Stimulated activated CD8-positive, alpha-beta memory T cell treated with anti-CD3 and anti-CD28 coated beads, Interleukin-7, amount 100 ng/mL, for 24 hours (primary cell): ENCODE results near the gene TENM4.
"Not testable (repeated sequence)": the region's sequence is repeated elsewhere in the genome, so short reads cannot be mapped to it uniquely, and the experiment has no call there.

Experiments
- DNase-seq: peaks from one replicate; pipeline ENCODE4 v3.0.0-alpha.2; 2020; ENCODE audit warnings: low read depth

The TENM4 gene

DNA sequence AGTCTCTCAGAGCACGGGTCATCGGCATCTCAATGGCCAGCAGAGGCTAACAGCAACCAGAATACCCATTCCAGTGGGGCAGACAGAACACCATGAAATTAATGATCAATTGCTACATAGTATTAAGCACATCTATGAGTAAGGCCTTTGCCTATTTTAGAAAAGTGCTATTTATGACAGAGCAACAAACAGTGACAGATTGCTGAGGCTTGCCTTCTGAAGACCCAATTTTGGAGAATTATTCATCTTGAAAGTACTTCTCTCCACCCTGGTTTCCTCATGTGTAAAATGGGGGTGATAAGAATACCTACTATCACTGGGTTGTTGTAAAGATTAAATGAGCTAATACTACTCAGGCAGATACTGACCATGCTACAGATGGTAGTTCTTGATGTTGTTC lies 232.7 kb downstream of the TENM4 start:
- no peak for DNase-seq

DNA sequence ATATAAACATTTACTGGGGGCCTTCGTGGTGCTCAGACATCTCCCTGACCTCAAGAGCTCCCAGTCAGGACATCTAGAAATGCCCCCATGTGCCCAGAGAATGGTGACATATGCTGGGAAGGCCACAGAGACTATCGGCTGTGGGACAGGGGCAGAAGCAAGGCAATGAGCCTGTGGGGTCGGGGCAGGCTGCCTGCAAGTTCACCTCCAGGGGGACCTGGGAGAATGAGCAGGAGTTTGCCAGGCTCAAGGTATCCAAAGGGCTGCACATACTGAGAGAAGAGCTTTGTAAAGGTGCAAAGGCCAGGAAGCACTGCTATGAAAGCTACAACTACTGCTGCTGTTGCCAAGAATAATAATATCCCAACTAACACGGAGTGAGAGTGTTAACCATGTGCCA lies 233.9 kb downstream of the TENM4 start:
- no peak for DNase-seq

DNA sequence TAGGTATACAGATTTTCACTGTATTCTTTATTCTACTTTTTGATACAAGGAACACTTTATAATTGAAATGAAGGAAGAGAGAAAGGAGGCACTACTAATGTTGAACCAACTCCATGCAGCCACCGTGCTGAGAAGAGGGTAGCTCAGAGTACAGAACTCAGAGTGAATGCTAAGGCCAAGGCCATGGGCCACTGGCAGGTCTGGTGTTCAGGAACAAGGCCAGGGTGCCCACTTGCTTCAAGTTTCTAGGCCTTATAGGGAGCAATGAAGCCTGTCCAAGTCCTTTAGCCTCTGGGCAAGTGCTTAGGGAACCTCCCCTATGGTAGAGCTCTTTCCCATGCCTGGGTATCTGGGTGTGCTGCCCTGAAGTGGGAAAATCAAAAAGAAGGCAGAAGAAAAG lies 235.0 kb downstream of the TENM4 start:
- DNase-seq = no peak

DNA sequence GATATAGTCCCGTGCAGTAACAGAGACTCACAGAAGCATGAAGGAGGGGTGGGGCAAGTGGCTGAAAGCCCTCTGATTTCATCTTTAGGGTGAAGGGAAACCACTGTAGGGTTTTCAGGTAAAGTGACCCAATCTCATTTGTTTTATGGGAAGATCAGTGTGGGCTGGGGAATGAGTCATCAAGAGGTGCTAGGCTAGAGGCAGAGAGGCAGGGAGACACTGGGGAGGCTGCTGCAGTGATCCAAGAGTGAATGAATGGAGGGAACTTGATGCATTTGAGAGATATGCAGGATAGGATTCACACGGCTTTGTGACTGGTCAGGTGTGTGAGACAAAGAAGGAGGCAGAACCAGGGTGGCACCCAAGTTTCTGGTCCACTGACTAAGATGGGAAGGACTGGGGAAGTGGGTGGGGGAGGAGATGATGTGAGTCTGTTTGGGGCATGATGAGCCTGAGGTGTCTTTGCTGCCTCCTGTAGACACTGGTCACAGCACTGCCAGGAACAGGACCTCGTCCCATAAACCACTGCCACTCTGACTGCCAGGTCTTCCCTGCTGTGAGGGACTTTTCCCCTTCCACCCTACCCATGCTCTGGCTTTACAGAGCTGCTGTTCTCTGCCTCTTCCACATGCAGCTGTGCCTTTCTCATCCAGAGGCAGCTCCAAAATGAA lies 239.0 kb downstream of the TENM4 start:
- DNase-seq = no peak

DNA sequence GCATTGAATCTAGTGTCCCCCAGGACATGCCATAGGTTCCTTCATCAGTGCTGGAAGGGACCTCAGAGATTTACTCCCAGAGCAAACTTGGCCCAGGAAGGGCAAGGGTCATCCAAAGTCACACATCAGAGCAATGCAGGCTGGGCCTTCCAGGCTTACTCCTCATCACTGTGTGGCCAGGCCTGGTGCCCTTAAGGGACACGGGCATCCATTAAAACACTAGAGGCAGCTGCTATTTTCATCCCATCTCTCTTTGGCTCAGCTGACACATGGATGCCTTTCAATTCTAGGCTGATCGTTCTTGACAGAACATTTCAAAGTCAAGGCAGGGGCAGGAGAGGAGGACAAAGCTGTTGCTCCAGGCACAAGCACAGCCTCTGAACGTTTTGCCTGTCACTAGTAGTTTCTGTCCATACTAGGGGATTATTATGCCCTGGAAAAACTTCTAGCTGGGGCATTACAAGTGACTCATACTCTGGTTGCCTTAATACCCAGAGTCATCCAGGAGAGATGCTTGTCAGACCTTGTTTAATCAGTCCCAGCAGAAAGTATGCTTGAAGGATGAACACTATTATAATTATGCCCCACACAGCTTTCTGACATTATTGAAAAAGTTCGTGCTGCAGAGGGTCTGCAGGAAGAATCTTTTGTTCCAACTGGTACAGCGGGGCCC lies 240.3 kb downstream of the TENM4 start:
- DNase-seq = no peak

DNA sequence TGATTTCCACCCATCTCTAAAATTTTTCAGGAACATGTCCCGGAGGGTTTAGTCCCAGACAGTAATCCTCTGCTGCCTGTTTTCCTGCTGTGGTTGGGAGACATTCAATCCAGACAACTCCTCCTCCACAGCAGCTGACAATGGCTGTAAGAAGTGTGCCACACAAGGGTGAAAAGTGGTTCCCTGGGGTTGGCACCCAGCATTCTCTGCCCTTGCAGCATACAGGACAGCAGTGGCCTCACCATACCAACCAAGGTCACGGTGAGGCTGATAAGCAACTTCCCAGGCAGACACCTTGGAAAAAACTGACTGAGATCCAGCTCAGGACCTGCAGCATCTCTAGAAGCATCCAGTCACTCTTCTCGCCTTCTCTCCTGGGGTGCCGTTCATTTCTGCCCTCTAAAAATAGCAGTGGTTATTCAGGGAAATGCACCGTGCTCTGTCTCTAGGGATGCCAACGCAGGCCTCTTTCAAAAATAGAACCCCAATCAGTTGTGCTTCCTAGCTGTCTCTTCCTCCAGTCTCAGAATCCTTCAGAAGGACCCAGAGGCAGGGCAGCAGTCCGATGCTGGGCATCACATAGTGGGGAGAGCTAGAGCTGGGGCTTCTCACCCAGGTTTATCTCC lies 241.0 kb downstream of the TENM4 start:
- DNase-seq = no peak

DNA sequence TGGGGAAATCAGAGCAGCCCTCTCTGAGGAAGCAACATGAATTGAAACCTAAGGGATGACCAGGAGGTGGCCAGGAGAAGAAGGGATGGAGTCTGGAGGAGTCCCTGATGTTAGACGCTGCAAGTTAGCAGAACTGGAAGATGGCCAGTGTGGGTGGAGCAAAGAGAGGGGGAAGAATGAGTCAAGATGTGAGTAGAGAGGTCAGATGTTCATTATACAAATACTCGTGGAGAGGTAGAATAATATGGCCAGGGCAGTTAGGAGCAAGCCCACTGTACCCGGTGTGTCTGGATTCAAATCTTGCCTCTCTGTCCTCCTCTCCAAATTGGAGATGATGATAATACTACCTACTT lies 242.0 kb downstream of the TENM4 start:
- DNase-seq = no peak

DNA sequence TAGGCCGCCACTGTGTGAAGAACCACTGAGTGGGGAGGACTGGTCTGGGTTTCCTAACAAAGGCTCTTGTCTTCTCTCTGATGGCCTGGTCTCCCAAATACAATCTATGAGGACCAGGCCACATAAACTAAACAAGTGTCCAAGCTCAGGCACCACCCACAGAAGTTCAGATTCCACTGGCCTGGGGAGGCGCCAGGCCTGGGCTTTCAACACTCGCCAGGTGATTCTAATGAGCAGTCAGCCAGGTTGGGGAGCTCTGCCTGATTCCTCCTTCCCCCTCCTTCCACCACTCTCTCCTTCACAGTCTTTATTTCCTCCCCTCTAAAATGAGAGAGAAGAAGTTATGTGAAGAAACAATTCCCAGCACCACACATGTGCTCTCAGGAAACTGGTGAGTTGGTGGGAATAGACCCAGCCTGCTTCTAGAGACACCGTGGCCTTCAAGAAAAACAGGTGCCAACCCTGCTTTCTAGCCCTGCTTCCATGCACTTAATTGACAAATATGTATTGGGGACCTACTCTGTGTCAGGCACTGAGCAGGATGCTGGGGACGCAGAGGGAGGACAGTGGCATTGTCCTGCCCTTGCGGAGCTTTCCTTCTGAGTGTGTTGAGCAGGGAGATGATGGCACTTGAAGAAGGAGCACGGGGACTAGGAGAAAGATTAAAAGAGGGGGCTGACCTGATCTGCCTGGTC lies 242.5 kb downstream of the TENM4 start:
- DNase-seq = no peak

DNA sequence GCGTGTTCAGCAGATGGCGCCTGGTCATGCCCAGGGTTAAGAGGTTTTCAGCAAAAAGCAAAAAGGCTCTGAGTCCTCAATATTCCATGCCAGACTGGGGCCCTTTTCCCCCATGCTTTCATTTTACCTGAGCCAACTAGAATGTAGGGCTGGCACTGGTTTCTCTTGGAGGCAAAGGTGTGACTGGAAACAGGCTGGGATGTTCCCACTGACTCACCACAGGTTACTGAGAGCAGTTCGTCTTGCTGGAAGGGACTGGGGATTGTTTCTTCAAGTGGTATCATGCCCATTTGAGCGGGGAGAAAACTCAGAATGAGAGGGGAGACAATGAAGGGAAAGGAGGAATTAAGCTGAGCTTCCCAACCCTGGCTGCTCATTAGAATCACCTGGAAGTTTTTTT lies 243.9 kb downstream of the TENM4 start:
- DNase-seq = no peak

DNA sequence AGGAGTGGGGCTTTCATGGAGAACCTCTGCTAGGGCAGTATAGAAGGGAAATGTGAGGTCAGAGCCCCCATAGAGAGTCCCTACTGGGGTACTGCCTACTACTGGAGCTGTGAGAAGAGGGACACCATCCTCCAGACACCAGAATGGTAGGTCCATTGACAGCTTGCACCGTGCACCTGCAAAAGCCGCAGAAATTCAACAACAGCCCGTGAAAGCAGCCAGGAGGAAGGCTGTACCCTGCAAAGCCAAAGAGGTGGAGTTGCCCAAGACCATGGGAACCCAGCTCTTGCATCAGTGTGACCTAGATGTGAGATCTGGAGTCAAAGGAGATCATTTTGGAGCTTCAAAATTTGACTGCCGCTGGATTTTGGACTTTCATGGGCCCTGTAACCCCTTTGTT lies 245.6 kb downstream of the TENM4 start:
- no peak for DNase-seq

DNA sequence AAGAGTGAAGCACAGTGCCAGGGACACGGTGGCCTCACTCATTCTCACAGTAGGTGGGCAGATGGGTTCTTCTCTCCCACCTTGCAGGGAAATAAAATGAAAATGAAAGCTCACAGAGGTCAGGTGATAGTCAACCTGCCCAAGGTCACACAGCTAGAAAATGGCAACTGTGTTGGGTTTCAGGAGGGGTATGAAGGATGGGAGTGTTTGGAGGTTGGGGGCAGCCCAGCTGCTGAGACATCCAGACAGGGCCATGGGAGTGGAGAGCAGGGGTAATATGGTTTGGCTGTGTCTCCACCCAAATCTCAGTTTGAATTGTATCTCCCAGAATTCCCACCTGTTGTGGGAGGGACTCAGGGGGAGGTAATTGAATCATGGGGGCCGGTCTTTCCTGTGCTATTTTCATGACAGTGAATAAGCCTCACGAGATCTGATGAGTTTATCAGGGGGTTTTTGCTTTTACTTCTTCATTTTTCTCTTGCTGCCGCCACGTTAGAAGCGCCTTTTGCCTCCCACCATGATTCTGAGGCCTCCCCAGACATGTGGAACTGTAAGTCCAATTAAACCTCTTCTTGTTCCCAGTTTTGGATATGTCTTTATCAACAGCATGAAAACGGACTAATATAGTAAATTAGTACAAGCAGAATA lies 247.0 kb downstream of the TENM4 start:
- no peak for DNase-seq

DNA sequence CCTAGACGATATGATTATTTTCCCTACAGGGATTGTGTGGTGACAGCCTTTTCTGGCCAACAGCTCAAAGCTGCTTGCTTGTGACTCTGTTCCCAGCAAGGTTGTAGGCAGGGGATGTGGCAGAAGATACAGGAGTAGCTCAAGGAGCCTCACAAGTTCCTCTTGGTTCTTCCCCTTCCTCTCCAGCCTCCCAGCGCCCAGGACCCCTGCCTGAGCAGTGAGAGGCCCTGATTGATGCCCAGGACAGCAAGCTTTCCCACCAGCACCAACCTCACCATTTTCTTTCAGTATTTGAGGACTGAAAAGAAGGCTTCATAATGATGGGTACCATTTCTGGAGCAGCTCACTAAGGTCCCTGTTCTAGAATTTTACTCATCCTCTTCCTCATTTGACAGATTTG lies 248.0 kb downstream of the TENM4 start:
- no peak for DNase-seq

DNA sequence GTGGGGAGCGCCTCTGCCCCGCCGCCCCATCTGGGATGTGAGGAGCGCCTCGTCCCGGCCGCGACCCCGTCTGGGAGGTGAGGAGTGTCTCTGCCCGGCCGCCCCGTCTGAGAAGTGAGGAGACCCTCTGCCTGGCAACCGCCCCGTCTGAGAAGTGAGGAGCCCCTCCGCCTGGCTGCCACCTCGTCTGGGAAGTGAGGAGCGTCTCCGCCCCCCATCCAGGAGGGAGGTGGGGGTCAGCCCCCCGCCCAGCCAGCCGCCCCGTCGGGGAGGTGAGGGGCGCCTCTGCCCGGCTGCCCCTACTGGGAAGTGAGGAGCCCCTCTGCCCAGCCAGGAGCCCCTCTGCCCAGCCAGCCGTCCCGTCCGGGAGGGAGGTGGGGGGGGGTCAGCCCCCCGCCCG lies 249.1 kb downstream of the TENM4 start:
- not testable (repeated sequence) for DNase-seq

DNA sequence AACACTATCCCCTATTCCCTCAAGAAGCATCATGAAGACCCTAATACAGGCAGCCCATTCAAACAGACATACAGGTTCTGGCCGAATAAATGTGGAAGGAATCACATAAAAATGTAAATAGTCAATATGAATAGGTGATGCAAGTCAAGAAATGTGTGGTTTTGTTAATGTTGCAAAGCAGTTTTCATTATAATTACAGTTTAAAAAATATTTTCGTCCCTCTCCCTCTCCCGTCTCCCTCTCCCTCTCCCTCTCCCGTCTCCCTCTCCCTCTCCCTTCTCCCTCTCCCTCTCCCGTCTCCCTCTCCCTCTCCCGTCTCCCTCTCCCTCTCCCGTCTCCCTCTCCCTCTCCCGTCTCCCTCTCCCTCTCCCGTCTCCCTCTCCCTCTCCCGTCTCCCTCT lies 250.3 kb downstream of the TENM4 start:
- DNase-seq = not testable (repeated sequence)

DNA sequence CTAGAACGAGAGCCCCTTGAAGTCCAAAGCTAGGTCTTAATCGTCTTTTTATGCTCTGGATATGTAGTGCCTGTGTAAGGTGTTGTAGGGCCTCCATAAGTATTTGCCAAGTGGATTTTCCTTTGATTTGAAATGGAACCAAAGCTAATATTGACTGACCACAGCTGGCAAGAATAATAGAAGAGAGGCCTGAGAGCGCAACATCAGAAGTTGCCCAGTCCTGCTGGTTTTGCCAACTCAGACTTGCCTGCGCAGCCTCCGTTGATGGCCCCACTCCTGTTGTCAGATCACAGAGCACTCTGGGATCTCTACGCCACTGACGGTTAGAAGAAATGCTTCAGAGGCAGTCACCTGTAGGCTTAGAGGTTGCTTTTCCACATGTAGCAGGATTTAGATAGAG lies 251.2 kb downstream of the TENM4 start:
- no peak for DNase-seq

DNA sequence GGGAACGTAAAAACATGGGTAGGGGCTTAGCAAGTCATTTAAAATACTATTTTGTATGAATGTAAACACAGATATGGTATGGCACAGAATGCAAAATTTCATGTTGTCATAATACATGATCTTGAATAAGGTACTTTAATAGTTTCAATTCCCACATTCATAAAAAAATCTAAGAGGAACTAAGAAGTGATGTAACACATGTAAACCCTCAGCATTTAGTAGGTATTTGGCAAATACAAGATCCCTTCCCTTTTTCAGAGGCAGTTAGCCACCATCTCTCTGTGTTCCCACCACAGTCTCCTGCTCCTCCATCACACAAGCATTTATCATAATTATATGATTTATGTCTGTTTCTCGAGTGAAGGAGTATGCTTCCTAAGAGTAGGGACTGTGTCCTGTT lies 251.8 kb downstream of the TENM4 start:
- DNase-seq = no peak

DNA sequence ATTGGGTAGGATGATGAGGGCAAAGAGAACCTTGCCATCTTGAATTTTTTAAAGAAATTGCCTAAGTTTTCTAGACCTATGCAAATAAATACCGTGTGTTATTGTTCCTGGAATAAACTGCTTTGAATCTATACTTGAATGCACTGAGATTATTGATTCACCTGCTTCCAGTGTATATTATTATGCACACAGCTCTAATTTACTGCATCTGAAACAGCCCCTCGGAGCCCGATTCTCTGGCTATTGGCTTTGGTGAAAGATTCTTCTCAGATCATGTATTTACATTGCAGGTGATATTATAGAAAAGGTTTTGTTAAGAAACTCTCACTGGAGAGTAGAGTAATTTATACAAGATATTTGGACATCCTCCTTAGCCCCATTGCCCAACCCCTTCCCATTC lies 254.2 kb downstream of the TENM4 start:
- DNase-seq = no peak

DNA sequence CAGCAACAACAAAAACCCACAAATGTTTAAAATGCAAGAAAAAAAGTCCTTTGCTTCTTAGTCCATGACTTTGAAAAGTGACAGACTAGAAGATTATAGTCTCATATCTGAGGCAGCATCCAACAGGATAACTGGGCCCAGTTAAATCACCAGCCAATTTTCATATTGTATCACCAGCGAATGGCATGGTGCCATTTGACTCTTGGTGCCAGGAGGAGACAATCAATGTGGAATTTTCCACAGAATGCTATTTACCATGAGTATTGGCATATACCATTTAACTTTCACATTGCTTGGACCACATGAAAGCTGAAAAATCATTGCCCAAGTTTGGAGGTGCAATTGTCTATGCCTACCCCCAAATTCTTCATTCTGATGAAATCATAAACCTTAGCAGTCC lies 255.5 kb downstream of the TENM4 start:
- no peak for DNase-seq

DNA sequence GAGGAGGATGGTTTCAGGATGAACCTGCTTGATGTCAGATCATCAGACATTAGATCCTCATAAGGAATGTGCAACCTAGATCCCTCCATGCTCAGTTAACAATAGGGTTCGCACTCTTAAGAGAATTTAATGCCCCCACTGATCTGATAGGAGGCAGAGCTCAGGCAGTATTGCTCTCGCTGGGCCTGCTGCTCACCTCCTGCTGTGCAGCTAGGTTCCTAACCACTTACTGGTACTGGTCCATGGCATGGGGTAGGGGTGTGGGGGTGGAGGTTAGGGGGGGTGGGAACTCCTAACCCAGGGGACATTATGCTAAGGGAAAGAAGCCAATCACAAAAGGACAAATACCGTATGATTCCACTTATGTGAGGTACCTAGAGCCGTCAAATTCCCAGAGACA lies 256.5 kb downstream of the TENM4 start:
- DNase-seq = no peak

DNA sequence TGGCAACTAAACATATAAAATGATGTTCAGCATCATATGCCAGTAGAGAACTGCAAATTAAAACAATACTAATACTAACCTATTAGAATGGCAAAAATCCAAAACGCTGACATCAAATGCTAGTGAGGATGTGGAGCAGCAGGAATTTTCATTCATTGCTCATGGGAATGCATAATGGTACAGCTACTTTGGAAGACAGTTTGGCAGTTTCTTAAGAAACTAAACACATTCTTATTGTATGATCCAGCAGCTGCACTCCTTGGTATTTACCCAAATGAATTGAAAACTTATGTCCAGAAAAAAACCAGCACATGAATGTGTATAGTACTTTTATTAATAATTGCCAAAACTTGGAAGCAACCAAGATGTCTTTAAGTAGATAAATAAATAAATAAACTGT lies 258.0 kb downstream of the TENM4 start:
- no peak for DNase-seq

DNA sequence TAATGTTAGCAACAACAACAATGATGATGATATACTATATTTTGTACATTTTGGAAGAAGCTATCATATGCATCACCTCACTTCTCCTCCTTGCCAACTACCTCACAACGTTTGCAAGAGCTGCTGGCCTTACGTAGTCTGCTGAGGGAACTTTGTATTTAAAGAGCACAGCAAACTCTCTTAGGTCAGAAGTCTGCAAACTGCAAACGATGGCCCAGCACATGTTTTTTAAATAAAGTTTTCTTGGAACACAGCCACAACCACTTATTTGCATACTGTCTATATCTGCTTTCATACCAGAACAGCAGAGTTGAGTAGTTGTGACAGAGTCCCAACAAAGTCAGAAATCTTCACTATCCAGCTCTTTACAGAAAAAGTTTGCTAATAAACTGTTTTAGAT lies 261.7 kb downstream of the TENM4 start:
- no peak for DNase-seq
